GM12801 (cell line): ENCODE data around the gene CTDNEP1.

ENCODE experiments used
- CTCF ChIP-seq: IDR thresholded peaks from one replicate; pipeline ENCODE4 v1.5.1; 2011; ENCODE audit warnings: control low read depth; ENCODE audit not compliant: insufficient read length; ENCODE audit errors: extremely low read depth

CTDNEP1 gene

GRCh38 chr17:7251661-7252175 is at the start of gene CTDNEP1:
CTDNEP1 (minus strand) TSS chr17:7251734; CDS start chr17:7251296, 438 bp downstream.
- no peak for TF ChIP-seq CTCF

- TF ChIP-seq CTCF: no peak
These were observed 44.8 kb upstream of the CTDNEP1 start for GRCh38 chr17:7296189-7296861.

- TF ChIP-seq CTCF: no peak
These were observed 44.0 kb upstream of the CTDNEP1 start for GRCh38 chr17:7295230-7296180.

- TF ChIP-seq CTCF: no peak
These were observed 43.1 kb upstream of the CTDNEP1 start, which contains the start of gene YBX2 for GRCh38 chr17:7294614-7295153. YBX2 (minus strand) TSS chr17:7294639; CDS start chr17:7294500, 139 bp downstream.

- TF ChIP-seq CTCF: no peak
These were observed 42.5 kb upstream of the CTDNEP1 start for GRCh38 chr17:7293816-7294613.

- no peak for TF ChIP-seq CTCF
These were observed 41.6 kb upstream of the CTDNEP1 start for GRCh38 chr17:7293159-7293558.
